B cell (primary cell): ENCODE results near the gene ZFX. TPM values are rescaled to one million over a fixed set of nuclear protein-coding genes. Genes with fewer than 3 reads are reported as not detected.

Source experiments
- ATAC-seq: fragments of 200-7000 bp; cut with Tn5 transposase; one replicate; pipeline ENCODE4 v1.10.0; 2021; ENCODE audit warnings: low read depth, mild to moderate bottlenecking, moderate number of reproducible peaks, moderate library complexity
- CTCF ChIA-PET: fragments of 350-600 bp; sonication (Branson Sonifier 250); formaldehyde crosslinking; loops from one replicate; lab custom pipeline; 2021; ENCODE audit warnings: antibody characterized with exemption, inconsistent platforms; lab: Charles Lee
- POLR2A ChIA-PET: fragments of 350-600 bp; sonication (Branson Sonifier 250); formaldehyde crosslinking; loops from one replicate; lab custom pipeline; 2021; ENCODE audit warnings: antibody characterized with exemption; lab: Charles Lee
- DNase-seq: peaks from one replicate; pipeline ENCODE4 v3.0.0; 2013
- H2AFZ ChIP-seq: 2 replicates; pipeline ENCODE4 v1.6.1; 2012; ENCODE audit warnings: mild to moderate bottlenecking, low read depth, low read length; ENCODE audit not compliant: insufficient read depth, poor library complexity, severe bottlenecking
- H3K27ac ChIP-seq, 2 donors: 1 replicate in 1 of 2; 2 replicates in 1 of 2; pipeline ENCODE4 v1.5.1; 2012 to 2013; ENCODE audit warnings: low read length in 2 of 2, mild to moderate bottlenecking in 2 of 2, moderate library complexity in 1 of 2
- H3K27me3 ChIP-seq, 4 experiments: fragments of 200-600 bp in 1 of 4; sonication (generic) in 1 of 4; replicated peaks in 1 of 4; 1 replicate in 2 of 4; 2 replicates in 2 of 4; pipeline versions ENCODE4 v1.6.1 to v1.7.0; 2013 to 2016; ENCODE audit warnings: low read length in 3 of 4, mild to moderate bottlenecking in 2 of 4, mixed read lengths in 1 of 4, moderate library complexity in 1 of 4; ENCODE audit not compliant: insufficient read depth in 4 of 4, control insufficient read depth in 3 of 4; ENCODE audit errors: control extremely low read depth in 1 of 4
- H3K36me3 ChIP-seq, 2 experiments: replicated peaks in 1 of 2; 1 replicate in 1 of 2; 2 replicates in 1 of 2; pipeline versions ENCODE4 v1.6.1 to v1.7.1; 2013; ENCODE audit warnings: low read length in 1 of 2; ENCODE audit not compliant: insufficient read depth in 2 of 2, control insufficient read depth in 1 of 2; ENCODE audit errors: control extremely low read depth in 1 of 2, extremely low read depth in 1 of 2
- H3K4me1 ChIP-seq, 2 donors: fragments of 200-600 bp in 1 of 2; sonication (generic) in 1 of 2; 1 replicate in 1 of 2; 2 replicates in 1 of 2; pipeline versions ENCODE4 v1.5.1 to v1.6.1; 2013 to 2017; ENCODE audit warnings: low read length in 2 of 2; ENCODE audit not compliant: control insufficient read depth in 2 of 2, insufficient read depth in 2 of 2
- H3K4me2 ChIP-seq: replicated peaks from 2 replicates; pipeline ENCODE3; 2012; ENCODE audit warnings: mild to moderate bottlenecking, low read depth, low read length; ENCODE audit not compliant: poor library complexity, severe bottlenecking
- H3K4me3 ChIP-seq, 5 experiments: fragments of 200-600 bp in 1 of 5; sonication (generic) in 1 of 5; 1 replicate in 3 of 5; 2 replicates in 2 of 5; pipeline versions ENCODE4 v1.5.1 to v1.7.0; 2011 to 2016; ENCODE audit warnings: low read length in 4 of 5, mild to moderate bottlenecking in 4 of 5, low read depth in 2 of 5, control low read depth in 1 of 5, moderate library complexity in 1 of 5; ENCODE audit not compliant: insufficient read depth in 1 of 5; ENCODE audit errors: control extremely low read depth in 1 of 5, extremely low read depth in 1 of 5
- H3K79me2 ChIP-seq: fragments of 200-600 bp; sonication (generic); one replicate; pipeline ENCODE4 v1.6.0; 2016; ENCODE audit warnings: low read length; ENCODE audit not compliant: control insufficient read depth, insufficient read depth
- H3K9ac ChIP-seq: fragments of 200-600 bp; sonication (generic); 2 replicates; pipeline ENCODE4 v1.6.1; 2017; ENCODE audit warnings: mild to moderate bottlenecking, low read length, moderate library complexity
- H3K9me3 ChIP-seq, 3 donors: one replicate each; pipeline versions ENCODE4 v1.6.1 to v1.7.1; 2013; ENCODE audit warnings: low read length in 2 of 3; ENCODE audit not compliant: control insufficient read depth in 2 of 3, insufficient read depth in 1 of 3; ENCODE audit errors: control extremely low read depth in 1 of 3
- H4K20me1 ChIP-seq: 2 replicates; pipeline ENCODE4 v1.6.0; 2012; ENCODE audit warnings: mild to moderate bottlenecking, low read length; ENCODE audit not compliant: insufficient read depth, control insufficient read depth, poor library complexity, severe bottlenecking
- H3K27ac Mint-ChIP-seq: one replicate; pipeline ENCODE4 v1.8.0; 2021; ENCODE audit warnings: mixed read lengths
- H3K27me3 Mint-ChIP-seq: one replicate; pipeline ENCODE4 v1.8.0; 2021; ENCODE audit warnings: mixed read lengths
- H3K4me1 Mint-ChIP-seq: one replicate; pipeline ENCODE4 v1.8.0; 2021; ENCODE audit warnings: mixed read lengths
- H3K4me3 Mint-ChIP-seq: one replicate; pipeline ENCODE4 v1.8.0; 2021; ENCODE audit warnings: mixed read lengths
- H3K9me3 Mint-ChIP-seq: one replicate; pipeline ENCODE4 v1.8.0; 2022; ENCODE audit warnings: mixed read lengths; ENCODE audit not compliant: insufficient read depth
- EZH2 ChIP-seq: IDR thresholded peaks from 2 replicates; pipeline ENCODE4 v1.6.1; 2012; ENCODE audit warnings: borderline replicate concordance, low read depth, mild to moderate bottlenecking, moderate library complexity, low read length; ENCODE audit not compliant: insufficient read depth, poor library complexity, severe bottlenecking
- WGBS: methylation state at CpG from one replicate; pipeline ENCODE4 v1.1.5; 2013; ENCODE audit warnings: missing lambda C conversion rate; ENCODE audit not compliant: insufficient coverage; 5-methylcytosine and 5-hydroxymethylcytosine counted together
- intact Hi-C: fragments of 100-400 bp; cut with micrococcal nuclease; formaldehyde crosslinking; loops from one replicate; pipeline ENCODE4 v1.10.0; 2022
- polyA plus RNA-seq: library from polyadenylated mRNA; depleted of rRNA; stranded (reverse); fragments of >200 nt; gene quantifications from 2 replicates; pipeline ENCODE4 v1.2.3, GENCODE V29; 2012
- total RNA-seq, 2 donors: library from RNA; stranded (reverse); fragments of 120-200 nt in 1 of 2; gene quantifications; 1 replicate in 1 of 2; 2 replicates in 1 of 2; pipeline versions ENCODE4 v1.2.3 to v1.2.4, GENCODE V29; 2013 to 2022
- TF ChIP-seq, protein P1 (sequence below): fragments of 200-600 bp; IDR thresholded peaks from one replicate; pipeline ENCODE4 v1.8.0; 2022; ENCODE audit warnings: antibody characterized with exemption, mild to moderate bottlenecking

Gene ZFX
- total and polyA plus RNA-seq, 2 donors (not counting 1 experiment from before 2014, with no cell fraction given) = 31.3 to 81.8 TPM

DNA sequence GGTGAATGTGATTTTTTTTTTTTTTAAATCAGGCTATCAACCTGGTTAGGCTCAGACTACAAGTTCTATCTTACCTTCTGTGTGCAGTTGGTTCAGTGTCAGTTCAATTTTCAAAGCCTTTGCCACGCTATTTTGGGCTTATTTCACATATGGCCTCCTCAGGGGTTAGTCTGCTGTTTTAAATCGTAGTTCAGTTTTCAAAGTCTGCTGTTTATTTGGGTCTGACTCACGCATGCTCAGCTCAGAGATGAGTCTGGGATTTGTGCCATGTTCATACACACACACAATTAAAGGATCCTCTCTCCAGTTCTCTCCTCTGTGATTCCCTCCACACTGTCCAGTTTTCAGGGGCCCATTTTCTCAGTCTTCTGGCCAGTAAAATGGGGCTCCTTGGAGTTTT, 32.3 kb upstream of the ZFX start:
- no peaks in the 10 kb centered on the region for H3K27me3 Mint-ChIP-seq
- POLR2A ChIA-PET = no interaction called here
- 83% methylated on average over 1 of the region's 3 CpGs for whole genome bisulfite sequencing
- Histone ChIP-seq H4K20me1 (no peaks in the 10 kb centered on the region), H3K9me3 (no peaks in the 10 kb centered on the region), H3K27me3 (no peaks in the 10 kb centered on the region), H3K4me3 (no peak overlapping the region), H2AFZ (no peak overlapping the region), H3K27ac (no peak overlapping the region), H3K4me2 (no peak overlapping the region), H3K4me1 (no peaks in the 10 kb centered on the region), H3K9ac (no peak overlapping the region), H3K36me3 (no peaks in the 10 kb centered on the region), H3K79me2 (no peaks in the 10 kb centered on the region)
- TF ChIP-seq EZH2 = no peak
- no peak overlapping the region for H3K4me3 Mint-ChIP-seq
- intact Hi-C loops = no loop called here
- H3K4me1 Mint-ChIP-seq = no peaks in the 10 kb centered on the region
- DNase-seq (no peak), ATAC-seq (no peak)
- H3K9me3 Mint-ChIP-seq = no peaks in the 10 kb centered on the region
- CTCF ChIA-PET = no interaction called here
- H3K27ac Mint-ChIP-seq = no peak overlapping the region

DNA sequence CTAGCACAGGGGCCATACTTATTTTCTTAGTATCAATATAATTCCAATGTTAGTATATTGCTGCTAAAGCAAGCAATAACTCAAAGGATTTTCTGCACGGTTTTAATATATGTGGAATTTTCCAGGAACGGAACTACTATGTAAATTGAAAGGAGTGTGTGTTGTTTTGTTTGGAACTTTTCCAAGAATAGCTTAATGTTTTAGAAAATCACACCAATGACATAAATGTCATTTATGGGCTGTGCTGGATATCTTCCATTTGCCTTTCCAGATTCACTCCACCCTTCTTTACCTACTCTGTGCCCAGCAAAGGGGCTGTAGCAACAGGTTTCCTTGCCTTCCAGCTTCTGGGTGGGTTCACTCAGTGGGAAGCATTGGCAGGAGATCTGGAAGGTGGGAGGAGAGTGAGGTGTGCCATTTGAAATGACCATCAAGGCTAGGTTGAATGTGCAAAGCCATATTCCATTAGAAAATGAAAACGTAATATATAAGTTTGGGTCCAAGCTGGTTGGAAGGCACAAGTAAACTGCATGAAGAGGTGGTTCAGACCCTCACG, 25.2 kb upstream of the ZFX start:
- Histone ChIP-seq H3K9ac (no peak overlapping the region), H3K36me3 (no peaks in the 10 kb centered on the region), H3K4me3 (no peak overlapping the region), H3K27me3 (no peaks in the 10 kb centered on the region), H3K9me3 (no peaks in the 10 kb centered on the region), H3K27ac (no peak overlapping the region), H3K4me2 (no peak overlapping the region), H3K4me1 (no peaks in the 10 kb centered on the region), H2AFZ (no peak overlapping the region), H4K20me1 (no peaks in the 10 kb centered on the region), H3K79me2 (no peaks in the 10 kb centered on the region)
- Mint-ChIP-seq H3K27ac (no peak overlapping the region), H3K9me3 (no peaks in the 10 kb centered on the region), H3K4me3 (no peak overlapping the region), H3K4me1 (no peaks in the 10 kb centered on the region), H3K27me3 (no peaks in the 10 kb centered on the region)
- ChIA-PET POLR2A (no interaction called here), CTCF (no interaction called here)
- TF ChIP-seq, protein P1, sequence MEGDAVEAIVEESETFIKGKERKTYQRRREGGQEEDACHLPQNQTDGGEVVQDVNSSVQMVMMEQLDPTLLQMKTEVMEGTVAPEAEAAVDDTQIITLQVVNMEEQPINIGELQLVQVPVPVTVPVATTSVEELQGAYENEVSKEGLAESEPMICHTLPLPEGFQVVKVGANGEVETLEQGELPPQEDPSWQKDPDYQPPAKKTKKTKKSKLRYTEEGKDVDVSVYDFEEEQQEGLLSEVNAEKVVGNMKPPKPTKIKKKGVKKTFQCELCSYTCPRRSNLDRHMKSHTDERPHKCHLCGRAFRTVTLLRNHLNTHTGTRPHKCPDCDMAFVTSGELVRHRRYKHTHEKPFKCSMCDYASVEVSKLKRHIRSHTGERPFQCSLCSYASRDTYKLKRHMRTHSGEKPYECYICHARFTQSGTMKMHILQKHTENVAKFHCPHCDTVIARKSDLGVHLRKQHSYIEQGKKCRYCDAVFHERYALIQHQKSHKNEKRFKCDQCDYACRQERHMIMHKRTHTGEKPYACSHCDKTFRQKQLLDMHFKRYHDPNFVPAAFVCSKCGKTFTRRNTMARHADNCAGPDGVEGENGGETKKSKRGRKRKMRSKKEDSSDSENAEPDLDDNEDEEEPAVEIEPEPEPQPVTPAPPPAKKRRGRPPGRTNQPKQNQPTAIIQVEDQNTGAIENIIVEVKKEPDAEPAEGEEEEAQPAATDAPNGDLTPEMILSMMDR = no peak
- TF ChIP-seq EZH2 = no peak
- 83% methylated on average over 1 of the region's 4 CpGs for WGBS
- intact Hi-C loops = no loop called here
- ATAC-seq (no peak), DNase-seq (no peak)
